Kidney glomerular epithelial cell (primary cell): ENCODE results near the gene NEFH.

Experiments
- DNase-seq: peaks from one replicate; lab custom pipeline; 2025; lab: John Stamatoyannopoulos, UW

Gene NEFH

DNA sequence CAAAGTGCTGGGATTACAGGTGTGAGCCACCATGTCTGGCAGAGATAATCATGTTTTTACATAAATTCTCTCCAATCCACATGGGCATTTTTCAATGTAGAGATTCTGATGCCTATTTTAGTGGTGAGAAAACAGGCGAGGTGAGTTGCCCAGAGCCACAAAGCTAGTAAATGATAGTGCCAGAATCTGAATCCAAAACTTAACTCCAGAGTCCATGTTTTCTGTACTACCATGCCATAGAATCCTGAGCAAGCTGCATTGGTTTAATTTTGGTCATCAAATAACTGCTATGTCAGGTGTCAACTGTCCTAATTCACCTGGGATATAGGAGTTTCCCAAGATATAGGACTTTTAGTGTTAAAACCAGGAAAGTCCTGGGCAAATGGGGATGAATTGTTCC, 13.6 kb downstream of the NEFH start:
- DNase-seq = no peak

DNA sequence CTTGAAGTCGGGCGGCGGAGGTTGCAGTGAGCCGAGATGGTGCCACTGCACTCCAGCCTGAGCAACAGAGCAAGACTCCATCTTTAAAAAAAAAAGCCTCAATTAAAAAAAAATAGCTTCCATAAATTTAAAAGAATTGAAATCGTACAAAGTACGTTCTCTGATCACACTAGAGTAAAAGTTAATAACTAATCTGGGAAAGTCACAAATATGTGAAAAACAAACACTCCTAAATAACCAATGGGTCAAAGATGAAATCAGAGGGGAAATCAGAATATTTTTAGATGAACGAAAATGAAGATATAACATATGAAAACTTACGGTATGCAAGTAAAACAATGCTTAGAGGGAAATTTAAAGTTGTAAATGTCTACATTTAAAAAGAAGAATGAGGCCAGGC, 19.8 kb downstream of the NEFH start:
- no peak for DNase-seq

DNA sequence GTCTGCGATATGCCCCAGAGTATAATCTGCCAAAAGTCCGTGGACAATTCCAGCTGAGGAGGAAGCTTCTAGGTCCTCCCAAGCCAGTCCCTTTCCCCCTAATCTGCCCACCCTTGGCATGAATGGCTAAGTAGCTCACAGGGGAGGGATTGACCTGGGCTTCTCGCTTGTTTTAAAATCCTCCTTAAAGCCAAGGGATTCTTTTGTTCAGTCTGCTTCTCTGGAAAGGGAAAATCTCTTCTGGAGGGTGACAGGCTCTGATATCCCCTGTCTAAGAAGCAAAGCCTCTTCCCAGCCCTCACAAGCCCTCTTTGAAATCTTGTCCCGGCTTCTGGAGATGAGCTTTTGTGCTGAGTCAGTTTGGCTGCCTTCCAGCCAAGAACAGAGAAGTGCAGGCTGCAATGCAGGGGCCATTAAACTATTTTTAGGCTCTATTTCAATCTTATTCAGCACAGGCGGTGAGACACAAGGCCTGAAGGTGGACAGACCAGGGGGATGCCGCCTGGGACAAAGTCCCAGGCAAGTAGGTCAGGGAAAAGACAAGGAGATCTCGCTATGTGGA, 23.9 kb downstream of the NEFH start:
- DNase-seq = peak; percentile 19

DNA sequence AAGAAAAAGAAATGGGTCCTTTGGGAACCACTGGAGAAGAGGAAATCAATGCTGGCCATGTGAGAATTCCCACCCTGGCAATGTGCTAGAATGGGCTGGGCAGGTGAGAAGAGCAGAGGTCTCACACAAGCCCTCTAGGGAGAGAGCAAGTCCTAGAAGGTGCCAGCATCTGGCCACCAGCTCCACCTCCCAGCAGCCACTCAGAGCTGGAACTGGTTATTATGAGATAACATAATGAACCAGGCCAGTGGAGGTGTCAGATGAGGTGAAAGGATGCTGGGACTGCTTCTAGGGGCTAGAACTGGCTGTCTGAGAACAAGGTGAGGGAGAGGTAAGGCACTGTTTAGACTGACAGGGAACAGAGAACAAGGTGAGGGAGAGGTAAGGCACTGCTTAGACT, 29.3 kb downstream of the NEFH start:
- no peak for DNase-seq

DNA sequence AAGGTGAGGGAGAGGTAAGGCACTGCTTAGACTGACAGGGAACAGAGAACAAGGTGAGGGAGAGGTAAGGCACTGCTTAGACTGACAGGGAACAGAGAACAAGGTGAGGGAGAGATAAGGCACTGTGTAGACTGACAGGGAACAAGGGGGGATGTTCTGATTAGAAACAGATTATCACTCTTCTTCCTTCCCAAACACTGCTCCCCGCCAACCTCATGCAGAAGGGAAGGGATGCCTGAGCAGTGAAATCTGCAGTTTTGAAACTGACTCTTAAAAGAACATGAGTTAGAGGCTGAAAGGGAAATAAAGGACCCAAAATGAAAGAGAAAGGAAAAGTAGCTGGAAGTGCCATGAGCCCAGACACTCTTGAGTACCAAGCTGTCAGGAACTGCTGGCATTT, 29.8 kb downstream of the NEFH start:
- DNase-seq = no peak

DNA sequence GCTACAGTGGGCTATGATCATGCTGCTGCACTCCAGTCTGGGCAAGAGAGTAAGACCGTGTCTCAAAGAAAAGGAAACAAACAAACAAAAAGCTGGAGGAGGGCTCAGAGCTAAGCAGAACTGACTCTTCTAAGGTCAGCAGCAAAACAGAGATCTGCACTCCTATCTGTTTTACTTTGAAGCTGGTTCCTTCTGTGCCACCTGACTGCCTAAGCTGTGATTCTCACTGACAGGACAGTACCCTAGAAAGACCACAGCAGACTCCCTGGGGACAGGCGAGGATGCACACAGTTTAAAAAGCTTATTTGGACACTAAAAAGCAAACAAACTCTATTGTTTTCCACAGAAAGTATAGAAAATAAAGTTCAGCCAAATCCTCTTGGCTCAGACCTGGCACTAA, 30.5 kb downstream of the NEFH start:
- no peak for DNase-seq

DNA sequence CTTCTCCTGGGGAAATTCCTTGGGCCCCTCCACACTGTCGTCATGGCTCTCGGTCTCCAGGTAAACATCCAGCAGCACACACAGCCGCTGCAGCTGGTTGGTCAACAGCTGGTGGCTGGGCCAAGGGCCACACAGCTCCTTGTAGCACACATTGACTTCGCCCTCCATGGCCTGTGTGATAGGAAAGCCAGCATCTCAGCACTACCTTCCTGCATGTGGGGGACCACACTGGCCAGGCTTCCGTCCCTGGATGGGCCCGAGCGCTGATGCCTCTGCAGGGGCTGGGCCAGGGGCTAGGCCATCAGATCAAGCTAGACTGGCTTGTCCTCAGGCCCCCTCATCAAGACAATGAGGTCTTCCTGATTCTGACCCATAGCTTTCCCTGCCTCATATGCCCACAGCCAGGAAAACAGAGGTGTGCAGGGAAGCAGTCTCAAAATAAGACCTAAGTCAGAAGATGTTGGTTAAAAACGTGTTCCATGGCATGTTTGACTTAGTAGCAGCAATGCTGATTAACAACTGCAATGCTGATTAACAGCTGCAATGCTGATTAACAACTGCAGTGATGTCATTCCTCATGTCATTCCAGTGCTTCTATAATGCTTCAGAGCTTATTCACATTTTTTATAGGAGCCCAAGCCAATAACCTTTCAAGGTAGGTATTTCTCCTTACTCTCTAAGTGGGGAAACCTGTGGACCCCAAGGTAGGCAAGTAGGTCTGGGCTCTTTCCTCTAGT, 31.3 kb downstream of the NEFH start:
- no peak for DNase-seq

DNA sequence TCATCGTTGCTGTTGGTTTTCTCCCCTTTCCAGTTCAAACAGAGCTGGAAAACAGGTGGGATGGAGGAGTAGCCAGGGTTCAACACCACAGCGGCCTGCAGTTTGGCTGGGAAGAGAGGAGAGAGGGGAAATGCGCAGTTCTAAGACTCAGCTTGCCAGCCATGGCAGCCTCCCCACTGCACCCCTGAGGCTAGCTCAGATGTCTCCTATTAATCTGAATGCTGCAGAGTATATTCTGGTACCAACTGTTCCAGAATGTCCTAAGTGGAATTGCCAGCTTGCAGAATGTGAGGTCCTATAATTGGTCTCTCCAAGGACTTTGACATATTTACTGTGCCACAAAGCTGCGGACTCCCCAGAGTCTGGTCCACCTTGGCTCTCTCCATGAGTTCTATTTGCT, 32.0 kb downstream of the NEFH start:
- DNase-seq = no peak

DNA sequence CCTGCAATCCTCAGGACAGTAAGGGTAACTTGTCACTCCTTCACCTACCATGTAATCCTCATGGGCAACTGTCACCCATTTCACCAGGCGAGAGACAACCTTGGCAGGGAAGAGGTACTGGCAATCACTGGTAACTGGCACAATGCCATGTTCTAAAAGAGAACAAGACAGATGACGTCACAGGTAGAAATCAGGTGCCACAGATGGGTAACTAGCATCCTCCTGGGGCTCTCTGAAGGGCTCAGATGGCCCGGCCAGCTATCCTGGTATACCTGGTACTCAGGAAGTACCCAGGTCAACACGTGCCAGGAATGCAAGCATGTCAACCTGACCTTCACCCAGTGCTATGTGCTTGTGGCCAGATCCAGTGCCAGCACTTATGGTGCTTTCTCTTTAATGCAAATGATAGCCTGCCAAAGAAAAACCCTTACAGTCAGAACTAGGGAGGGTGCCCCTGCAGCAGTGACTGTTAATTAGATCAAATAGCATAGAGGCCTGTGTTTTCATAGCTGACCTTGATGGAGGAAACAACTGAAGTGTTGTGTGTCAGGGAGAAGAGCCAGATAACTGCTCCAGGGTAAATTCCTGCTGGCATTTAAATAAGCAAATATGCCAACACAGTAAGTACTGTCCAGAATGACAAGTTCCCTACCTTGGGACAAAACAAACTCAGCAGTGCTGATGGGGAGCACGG, 37.3 kb downstream of the NEFH start:
- DNase-seq = no peak

DNA sequence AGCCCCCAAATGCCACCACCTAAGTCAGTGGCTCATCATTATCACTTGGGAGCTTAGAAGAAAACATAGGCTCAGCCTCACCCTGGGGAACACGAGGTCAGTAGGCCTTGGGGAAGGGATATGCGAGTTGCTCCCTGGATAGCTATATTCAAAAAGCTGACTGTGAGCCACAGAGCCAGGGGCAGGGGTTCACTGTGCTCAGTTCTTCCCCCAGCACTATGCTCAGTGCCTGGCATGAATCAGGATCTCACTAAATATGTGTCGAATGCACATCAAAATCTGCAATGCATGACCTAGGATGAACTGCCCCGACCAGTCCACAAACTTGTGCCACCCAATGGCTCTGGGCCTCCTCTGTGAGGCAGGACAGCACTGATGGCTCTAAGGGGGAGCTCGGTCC, 38.4 kb downstream of the NEFH start:
- no peak for DNase-seq

DNA sequence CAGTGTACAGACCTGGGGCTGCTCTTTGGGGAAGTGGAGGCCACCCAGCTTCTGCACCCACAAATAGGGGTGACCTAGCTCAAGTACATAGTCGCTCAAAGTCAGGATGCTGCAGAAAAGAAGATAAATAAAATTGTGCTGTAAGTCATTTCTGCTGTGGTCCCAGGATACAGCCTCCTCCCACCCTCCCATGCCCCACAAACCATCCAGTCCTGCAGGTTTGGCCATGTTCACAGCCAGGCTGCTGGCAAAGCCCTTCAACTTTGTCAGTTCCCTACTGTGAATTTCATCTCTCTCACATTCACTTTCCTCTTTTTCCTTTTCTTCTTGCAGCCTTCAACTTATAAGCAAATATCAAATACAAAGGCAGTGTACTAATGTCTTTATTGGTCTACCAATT, 40.0 kb downstream of the NEFH start:
- no peak for DNase-seq

DNA sequence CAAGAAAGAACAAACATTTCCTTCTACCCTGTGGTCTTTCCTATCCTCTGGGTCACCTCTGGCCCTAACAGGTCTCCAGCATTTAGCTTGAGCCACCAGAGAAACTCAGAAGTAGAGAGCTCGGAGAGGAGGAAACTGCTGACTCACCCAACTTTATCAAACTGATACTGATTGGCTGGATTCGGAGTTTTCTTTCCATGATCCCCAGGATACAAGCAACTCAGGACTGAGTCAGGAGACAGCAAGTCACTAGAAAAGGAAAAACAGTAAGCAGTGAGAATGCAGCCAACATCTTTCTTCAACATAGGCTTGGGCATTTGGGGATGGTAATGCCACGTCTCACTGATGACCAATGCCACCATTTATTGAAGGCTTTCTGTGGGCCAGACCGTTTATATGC, 40.8 kb downstream of the NEFH start:
- no peak for DNase-seq

DNA sequence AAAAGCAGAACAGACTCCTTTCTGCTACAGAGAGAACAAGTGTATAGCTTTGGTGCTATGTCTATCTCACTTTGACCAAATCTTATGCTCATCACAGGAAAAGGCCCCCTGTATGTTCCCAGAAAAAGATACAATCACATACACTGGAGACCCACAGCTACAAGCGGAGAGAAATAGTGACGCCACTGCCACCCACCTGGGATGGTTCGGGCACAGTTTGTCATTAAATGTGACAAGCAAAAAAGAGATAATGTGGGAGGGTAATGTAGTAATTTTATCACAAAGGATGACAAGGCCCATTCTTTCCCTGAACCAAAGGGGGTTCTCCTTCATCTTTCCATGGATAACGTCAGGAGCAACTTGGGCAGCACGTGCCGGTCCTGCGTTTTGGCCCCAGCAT, 41.5 kb downstream of the NEFH start:
- DNase-seq = no peak

DNA sequence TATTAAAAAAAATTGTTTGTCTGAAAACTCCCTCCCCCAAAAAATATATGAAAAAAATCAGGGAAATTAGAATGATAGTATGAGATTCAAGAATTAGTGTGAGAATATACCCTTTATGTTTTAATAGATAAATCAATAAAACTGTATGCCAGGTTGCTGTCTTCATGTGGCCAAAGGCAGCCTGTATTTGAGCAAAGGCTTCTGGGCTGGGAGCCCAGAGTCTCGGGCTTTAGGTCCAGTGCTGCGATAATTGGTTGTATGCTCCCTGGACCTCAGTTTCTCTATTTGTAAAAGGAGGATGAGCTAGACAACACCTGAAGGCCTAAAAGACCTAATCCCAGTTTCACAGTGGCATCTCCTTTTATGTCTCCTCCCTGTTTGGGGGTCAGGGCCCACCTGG, 43.7 kb downstream of the NEFH start:
- DNase-seq = no peak

DNA sequence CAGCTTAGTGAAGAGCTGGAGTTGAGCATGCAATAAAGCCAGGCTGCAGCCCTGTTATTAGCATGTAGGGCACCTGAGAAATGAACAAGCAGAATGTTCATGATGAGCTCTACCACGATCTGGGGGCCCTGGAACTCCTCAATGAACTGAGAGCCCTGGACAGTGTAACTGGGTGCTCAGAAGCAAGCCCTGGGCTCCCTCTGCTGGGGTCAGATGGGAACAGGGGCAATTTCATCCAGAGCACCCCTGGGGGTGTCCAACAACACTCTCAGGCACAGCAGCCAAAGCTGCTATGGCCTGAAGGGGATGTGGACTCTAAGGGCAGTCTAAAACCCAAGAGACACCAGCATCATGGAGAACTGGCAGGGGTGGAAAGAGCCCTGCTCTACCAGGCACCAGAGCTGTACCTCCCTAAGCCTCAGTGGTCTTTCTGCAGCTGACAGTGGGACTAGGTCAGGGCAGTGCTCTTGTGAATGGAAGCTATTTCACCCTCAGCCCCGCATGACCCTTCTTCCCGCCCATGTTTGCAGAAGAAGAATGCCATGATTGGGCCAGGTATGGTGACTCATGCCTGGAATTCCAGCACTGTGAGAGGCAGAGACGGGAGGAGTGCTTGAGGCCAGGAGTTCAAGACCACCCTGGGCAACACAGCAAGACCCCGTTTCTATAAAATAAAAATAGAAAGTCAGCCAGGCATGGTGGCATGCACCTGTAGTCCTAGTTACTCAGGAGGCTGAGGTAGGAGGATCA, 44.6 kb downstream of the NEFH start:
- no peak for DNase-seq

DNA sequence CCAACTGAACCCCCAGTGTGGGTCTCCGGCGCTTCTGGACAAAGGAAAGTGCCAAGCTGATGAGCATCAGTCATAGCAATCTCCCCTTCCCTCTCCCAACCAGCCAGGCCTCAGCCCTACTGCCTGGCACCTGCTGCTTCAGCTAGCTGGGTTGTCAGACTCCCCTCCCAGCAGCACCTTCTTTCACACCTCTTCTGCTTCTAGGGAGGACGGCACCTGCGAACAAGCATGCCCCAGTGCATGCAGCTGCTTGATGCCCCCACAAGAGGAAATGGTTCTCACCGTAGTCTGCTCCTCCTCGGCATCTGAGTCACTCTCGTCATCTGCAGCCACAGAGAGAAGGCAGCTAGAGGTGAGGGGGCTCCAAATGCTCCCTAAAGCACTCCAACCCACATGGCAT, 48.1 kb downstream of the NEFH start:
- DNase-seq = no peak

DNA sequence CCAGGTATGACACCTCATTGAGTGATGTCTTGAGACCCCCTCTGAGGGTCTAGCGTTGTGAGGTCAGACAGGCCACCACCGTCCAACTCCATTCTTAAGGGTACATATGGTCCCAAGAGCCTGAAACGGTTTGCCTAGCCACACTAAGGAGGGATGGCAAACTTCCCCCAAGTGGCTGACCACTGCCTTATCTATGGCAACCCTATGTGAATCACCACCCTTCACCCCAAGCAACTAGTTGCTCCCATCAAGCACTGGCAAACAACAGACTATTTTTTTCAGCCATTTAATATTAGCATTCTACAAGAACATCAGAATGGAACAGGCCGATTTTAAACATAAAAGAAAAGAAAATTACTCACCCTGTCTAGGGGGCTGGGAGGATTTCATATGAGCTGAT, 50.7 kb downstream of the NEFH start:
- DNase-seq = no peak

DNA sequence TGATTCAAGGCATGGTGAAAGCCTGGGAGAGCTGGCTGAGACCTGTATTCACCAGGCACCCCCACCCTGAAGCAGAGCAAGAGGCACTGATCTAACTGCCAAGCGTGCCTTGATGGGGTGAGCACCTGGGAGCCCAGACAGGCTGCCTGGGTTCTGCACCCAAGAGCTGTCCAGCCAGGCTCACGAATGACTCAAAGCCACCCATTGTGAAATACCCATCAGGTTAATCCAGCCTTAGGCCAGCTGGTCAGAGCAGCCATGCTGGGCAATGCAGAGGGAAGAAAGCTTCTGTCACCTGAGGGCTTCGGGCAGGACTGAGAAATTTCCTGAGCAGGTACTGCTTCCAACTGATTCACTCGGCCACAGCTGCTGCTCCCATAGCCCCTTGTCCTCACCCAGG, 51.4 kb downstream of the NEFH start:
- DNase-seq = no peak

DNA sequence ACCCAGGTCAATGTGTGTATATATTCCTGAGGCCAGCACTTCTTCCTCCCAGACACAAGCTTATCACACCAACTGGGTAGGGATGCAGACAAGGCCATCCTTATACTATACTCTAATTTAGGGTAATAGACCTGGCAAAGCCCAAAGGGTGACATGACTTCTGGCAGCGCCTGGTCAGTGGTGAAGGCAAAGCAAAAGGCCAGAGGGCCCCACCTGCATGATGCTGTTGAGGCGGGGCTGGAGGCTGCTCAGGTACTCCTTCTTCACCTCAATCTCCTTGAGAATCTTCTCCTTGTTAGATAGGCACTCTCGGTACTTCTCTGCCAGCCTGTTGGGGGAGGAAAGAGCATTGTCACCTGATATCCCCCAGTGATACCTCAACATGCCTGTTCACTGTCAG, 56.4 kb downstream of the NEFH start:
- DNase-seq = no peak

DNA sequence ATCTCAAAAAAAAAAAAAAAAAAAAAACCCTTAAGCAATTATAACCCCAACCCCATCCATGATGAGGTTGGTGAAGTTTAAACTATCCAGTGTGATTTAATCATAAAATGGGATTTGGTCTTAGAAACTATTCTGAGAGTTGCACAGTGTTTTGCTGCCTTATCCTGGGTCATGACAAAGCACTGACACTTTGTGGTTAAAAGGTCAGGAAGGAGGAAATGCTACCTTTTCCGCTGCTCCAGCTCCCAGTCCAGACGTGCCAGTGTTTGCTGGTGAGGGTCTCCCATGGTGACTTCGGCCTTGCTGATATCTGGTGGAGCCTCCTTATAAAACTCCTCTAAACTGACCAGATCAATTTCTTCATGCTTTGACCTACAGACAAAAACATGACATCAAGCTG, 59.1 kb downstream of the NEFH start:
- no peak for DNase-seq
